Right lobe of liver (tissue), 6 donors: ENCODE measurements around the gene DBN1. TPM values are rescaled to one million over a fixed set of nuclear protein-coding genes. Genes with fewer than 3 reads are reported as not detected.
A peak's percentile ranks its signal among the peaks of the same experiment; 100 is the strongest.

Experiments
- ATAC-seq, 4 donors: fragments of 200-7000 bp; cut with Tn5 transposase; one replicate each; pipeline ENCODE4 v1.9.1; 2020; ENCODE audit warnings: mild to moderate bottlenecking in 4 of 4, moderate library complexity in 4 of 4
- DNase-seq, 3 donors: peaks; one replicate each; pipeline ENCODE4 v3.0.0-alpha.2; 2020
- H3K27ac ChIP-seq, 3 donors: fragments of 200-600 bp; one replicate each; pipeline ENCODE4 v1.8.0; 2022
- H3K27me3 ChIP-seq, 2 donors: fragments of 200-600 bp; one replicate each; pipeline ENCODE4 v1.8.0; 2022
- H3K36me3 ChIP-seq, 4 donors: fragments of 200-600 bp; sonication (generic) in 1 of 4; one replicate each; pipeline versions ENCODE4 v1.5.1 to v1.8.0; 2017 to 2022; ENCODE audit warnings: control low read depth in 1 of 4
- H3K4me1 ChIP-seq, 4 donors: fragments of 200-600 bp; sonication (generic) in 1 of 4; one replicate each; pipeline versions ENCODE4 v1.5.1 to v1.8.0; 2017 to 2022; ENCODE audit warnings: control low read depth in 1 of 4
- H3K4me3 ChIP-seq, 3 donors: fragments of 200-600 bp; one replicate each; pipeline ENCODE4 v1.8.0; 2022
- H3K9me3 ChIP-seq, 4 donors: fragments of 200-600 bp; sonication (generic) in 1 of 4; one replicate each; pipeline versions ENCODE4 v1.5.1 to v1.8.0; 2017 to 2022; ENCODE audit warnings: control low read depth in 1 of 4
- CTCF ChIP-seq, 4 donors: fragments of 200-600 bp in 3 of 4; fragments of 450-650 bp in 1 of 4; IDR thresholded peaks; one replicate each; pipeline versions ENCODE4 v1.5.1 to v1.8.0; 2016 to 2022; ENCODE audit warnings: antibody characterized with exemption in 4 of 4, mild to moderate bottlenecking in 2 of 4
- POLR2A ChIP-seq: fragments of 450-650 bp; IDR thresholded peaks from one replicate; pipeline ENCODE4 v1.6.1; 2017; ENCODE audit warnings: antibody characterized with exemption, mild to moderate bottlenecking
- WGBS: methylation state at CpG from one replicate; pipeline ENCODE4 v1.1.6; 2018; ENCODE audit warnings: low coverage, low lambda C conversion rate; ENCODE audit not compliant: insufficient coverage; ENCODE audit errors: missing lambda C conversion rate; 5-methylcytosine and 5-hydroxymethylcytosine counted together
- intact Hi-C, 2 donors: fragments of 100-400 bp; cut with DNase I; formaldehyde crosslinking; loops; one replicate each; pipeline versions ENCODE4 v1.11.2 to v1.14.1; 2022
- total RNA-seq, 6 experiments: library from RNA; depleted of rRNA in 2 of 6; stranded (reverse); fragments of >200 nt in 2 of 6; fragmentation: NEBNext Ultra II Directional in 3 of 6; extraction: Animal tissue kit (Norgen Biotek cat#: 25700) in 3 of 6; gene quantifications; one replicate each; pipeline versions ENCODE4 v1.1.0 to v1.2.4, GENCODE V29; 2016 to 2023
- donor health status: DM: no; HTN: yes; CAD: no.
- donor health status: DM: no; HTN: no; CAD: no.
- donor health status: DM: no; HTN: no; CAD: no.
- donor health status: DM: no; HTN: yes; CAD: no.
- donor health status: DM: no; HTN: yes; CAD: no.

Gene DBN1
- total RNA-seq, 6 experiments from 2014 or later: 1.1 to 4.6 (median 3.1) TPM

DNA sequence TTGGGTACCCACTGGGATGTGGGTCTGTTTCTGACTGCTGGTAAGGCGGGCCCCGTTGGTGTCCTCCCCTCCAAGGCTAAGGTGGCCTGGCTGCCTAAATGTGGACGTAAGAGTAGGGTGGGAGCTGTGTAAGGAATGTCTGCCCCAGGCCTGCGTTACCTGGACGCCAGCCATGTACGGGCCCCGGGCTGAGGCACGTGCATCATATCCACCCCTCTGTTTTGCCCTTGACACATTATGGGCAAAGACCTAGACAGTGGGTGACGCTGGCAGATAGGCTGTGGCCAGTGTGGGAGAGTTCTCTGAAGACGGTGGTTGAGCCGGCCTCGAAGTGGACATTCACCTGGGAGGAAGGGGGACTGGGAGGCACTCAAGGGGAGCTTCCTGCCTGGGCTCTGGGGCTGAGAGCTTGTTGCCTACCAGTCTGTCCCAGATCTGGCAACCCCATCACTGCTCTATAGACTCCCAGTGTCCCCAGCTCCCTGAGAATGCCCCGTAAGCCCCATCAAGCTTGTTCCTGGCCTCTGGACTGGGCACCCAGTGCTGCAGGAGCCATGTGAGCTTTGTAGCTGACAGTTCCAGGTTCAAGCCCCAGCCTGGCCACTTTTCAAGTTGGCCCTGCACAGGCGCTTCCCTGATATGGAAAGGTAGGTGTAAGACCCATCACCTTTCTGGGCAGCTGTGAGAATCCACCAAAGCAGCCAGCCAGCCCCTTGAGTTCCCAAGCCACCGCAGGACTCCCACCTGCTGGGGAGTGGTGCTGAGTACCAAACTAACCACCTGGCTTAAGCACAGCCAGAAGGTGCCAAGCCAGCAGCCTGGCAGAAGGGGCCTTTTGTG is 30.1 kb downstream of the DBN1 start:
- Histone ChIP-seq H3K27ac (no peak overlapping the region), H3K36me3 (no peaks in the 10 kb centered on the region), H3K4me1 (peaks cover 0 to 18% (median 1%) of the 10 kb centered on the region in 4 donors), H3K9me3 (no peaks in the 10 kb centered on the region), H3K27me3 (no peaks in the 10 kb centered on the region), H3K4me3 (no peak overlapping the region)
- intact Hi-C loops: no loop called here
- TF ChIP-seq POLR2A (no peak), CTCF (IDR thresholded peaks at IDR 0.05) (no peak)
- 100% methylated on average over 1 of the region's 15 CpGs for WGBS
- DNase-seq: peak in 1 of 3 donors; percentile 45
- no peak for ATAC-seq

- Histone ChIP-seq H3K36me3 (peaks cover 0 to 2% (median 0%) of the 10 kb centered on the region in 4 donors), H3K9me3 (no peaks in the 10 kb centered on the region), H3K27ac (no peak overlapping the region), H3K4me3 (no peak overlapping the region), H3K27me3 (no peaks in the 10 kb centered on the region), H3K4me1 (peaks cover 0 to 9% (median 0%) of the 10 kb centered on the region in 4 donors)
- 96% methylated on average over 9 of the region's 20 CpGs for WGBS
- TF ChIP-seq CTCF (IDR thresholded peaks at IDR 0.05): no peak
- no peak for TF ChIP-seq POLR2A
- no peak for ATAC-seq
- DNase-seq: peak in 1 of 3 donors; percentile 45
- intact Hi-C loops: no loop called here
These were observed 31.2 kb downstream of the DBN1 start for GRCh38 chr5:177442066-177442826.

- intact Hi-C loops: no loop called here
- TF ChIP-seq POLR2A (no peak), CTCF (IDR thresholded peaks at IDR 0.05) (no peak)
- no peak overlapping the region for H3K4me3 ChIP-seq
- DNase-seq (peak in 1 of 3 donors; percentile 45), ATAC-seq (no peak)
- H3K9me3 ChIP-seq: no peaks in the 10 kb centered on the region
- peaks cover 0 to 2% (median 0%) of the 10 kb centered on the region in 4 donors for H3K4me1 ChIP-seq
- no peaks in the 10 kb centered on the region for H3K27me3 ChIP-seq
- 100% methylated on average over 2 of the region's 26 CpGs for WGBS
- H3K36me3 ChIP-seq: peaks cover 0 to 4% (median 0%) of the 10 kb centered on the region in 4 donors
- H3K27ac ChIP-seq: no peak overlapping the region
These were observed 32.2 kb downstream of the DBN1 start for GRCh38 chr5:177440990-177441780.

DNA sequence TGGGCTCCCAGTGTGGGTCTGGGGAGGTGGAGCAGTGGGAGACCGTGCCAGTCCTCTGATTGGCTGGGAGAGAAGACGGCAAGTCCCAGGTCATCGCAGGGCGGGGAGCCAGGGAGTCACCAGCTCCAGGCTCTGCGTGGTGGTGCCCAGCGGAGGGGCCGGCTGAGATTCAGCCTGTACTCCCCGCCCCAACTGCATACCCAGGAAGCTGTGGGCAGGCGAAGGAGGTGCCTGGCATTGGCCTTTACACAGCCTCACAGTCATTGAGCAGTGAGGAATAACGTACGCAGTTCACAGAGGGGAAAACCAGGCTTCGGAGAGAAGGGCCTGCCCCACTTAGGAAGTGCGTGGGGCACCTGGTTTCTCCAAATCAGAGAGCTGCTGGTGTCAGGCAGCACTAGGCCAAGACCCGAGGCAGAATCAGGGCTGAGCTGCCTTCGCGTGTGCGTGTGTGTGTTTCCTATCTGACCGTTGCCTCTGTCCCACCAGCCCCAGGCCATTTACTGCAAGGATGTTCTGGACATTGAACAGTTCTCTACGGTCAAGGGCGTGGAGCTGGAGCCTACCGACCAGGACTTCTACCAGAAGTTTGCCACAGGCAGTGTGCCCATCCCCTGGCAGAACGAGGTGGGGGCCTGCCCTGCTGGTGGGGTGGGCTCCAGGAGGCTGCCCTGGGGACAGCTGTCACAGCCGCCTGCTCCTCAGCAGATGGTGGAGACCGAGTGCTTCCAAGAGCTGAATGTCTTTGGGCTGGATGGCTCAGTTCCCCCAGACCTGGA is 33.0 kb downstream of the DBN1 start:
- no peak overlapping the region for H3K4me3 ChIP-seq
- H3K9me3 ChIP-seq: no peaks in the 10 kb centered on the region
- intact Hi-C loops: no loop called here
- peak in 1 of 3 donors; percentile 45 for DNase-seq
- 93% methylated on average over 5 of the region's 24 CpGs for WGBS
- no peak for ATAC-seq
- no peaks in the 10 kb centered on the region for H3K4me1 ChIP-seq
- no peaks in the 10 kb centered on the region for H3K27me3 ChIP-seq
- H3K36me3 ChIP-seq: peaks cover 0 to 12% (median 0%) of the 10 kb centered on the region in 4 donors
- TF ChIP-seq POLR2A (no peak), CTCF (IDR thresholded peaks at IDR 0.05) (no peak)
- H3K27ac ChIP-seq: no peak overlapping the region
